PC-9 (cell line): ENCODE measurements around the gene SYK. TPM values are rescaled to one million over a fixed set of nuclear protein-coding genes. Genes with fewer than 3 reads are reported as not detected.

Experiments used
- BruUV-seq: library from RNA; stranded (reverse); fragments of 400-500 nt; replicated peaks from 2 replicates; lab custom pipeline; 2021; lab: Mats Ljungman, UMichigan
- CTCF ChIA-PET: fragments of 300-600 bp; sonication (Branson Sonifier 250); formaldehyde crosslinking; loops from one replicate; lab custom pipeline; 2022; ENCODE audit warnings: antibody characterized with exemption; lab: Charles Lee
- POLR2A ChIA-PET: fragments of 300-600 bp; sonication (Branson Sonifier 250); formaldehyde crosslinking; loops from one replicate; lab custom pipeline; 2022; ENCODE audit warnings: antibody characterized with exemption; ENCODE audit not compliant: unreplicated experiment; lab: Charles Lee
- DNase-seq, 2 experiments: peaks; one replicate each; pipeline versions ENCODE4 v3.0.0 to v3.0.0-alpha.2; 2015 to 2022; ENCODE audit warnings: mixed read lengths in 1 of 2
- H2AFZ ChIP-seq: fragments of 200-600 bp; sonication (generic); 2 replicates; pipeline ENCODE4 v1.8.1; 2017; ENCODE audit warnings: antibody characterized with exemption
- H3F3A ChIP-seq: fragments of 200-600 bp; sonication (generic); 2 replicates; pipeline ENCODE4 v1.8.1; 2017; ENCODE audit warnings: antibody characterized with exemption, mild to moderate bottlenecking, low read depth; ENCODE audit not compliant: insufficient read depth
- H3K27ac ChIP-seq: fragments of 200-600 bp; sonication (generic); 2 replicates; pipeline ENCODE4 v1.6.1; 2016; ENCODE audit warnings: mixed run types
- H3K27me3 ChIP-seq: fragments of 200-600 bp; sonication (generic); 2 replicates; pipeline ENCODE4 v1.6.1; 2016; ENCODE audit warnings: low read depth, mixed run types; ENCODE audit not compliant: insufficient read depth
- H3K36me3 ChIP-seq: fragments of 200-600 bp; sonication (generic); 2 replicates; pipeline ENCODE4 v1.6.1; 2016; ENCODE audit warnings: low read depth, mixed run types
- H3K4me1 ChIP-seq: fragments of 200-600 bp; sonication (generic); replicated peaks from 2 replicates; pipeline ENCODE4 v1.6.1; 2016; ENCODE audit warnings: mixed run types; ENCODE audit not compliant: insufficient read depth
- H3K4me2 ChIP-seq: fragments of 200-600 bp; sonication (generic); 2 replicates; pipeline ENCODE4 v1.6.1; 2017; ENCODE audit warnings: mixed run types
- H3K4me3 ChIP-seq: fragments of 200-600 bp; sonication (generic); 2 replicates; pipeline ENCODE4 v1.6.1; 2016; ENCODE audit warnings: mixed run types
- H3K79me2 ChIP-seq: fragments of 200-600 bp; sonication (generic); 2 replicates; pipeline ENCODE4 v1.6.1; 2017; ENCODE audit warnings: low read depth, mixed run types
- H3K9me2 ChIP-seq: fragments of 200-600 bp; sonication (generic); 2 replicates; pipeline ENCODE4 v1.8.1; 2017; ENCODE audit warnings: mild to moderate bottlenecking; ENCODE audit not compliant: insufficient read depth
- H3K9me3 ChIP-seq: fragments of 200-600 bp; sonication (generic); 2 replicates; pipeline ENCODE4 v1.8.1; 2016; ENCODE audit warnings: low read depth; ENCODE audit not compliant: insufficient read depth
- H4K20me1 ChIP-seq: fragments of 200-600 bp; sonication (generic); 2 replicates; pipeline ENCODE4 v1.8.1; 2017; ENCODE audit not compliant: insufficient read depth
- CTCF ChIP-seq: fragments of 200-600 bp; sonication (generic); conservative IDR thresholded peaks from 2 replicates; pipeline ENCODE4 v1.6.1; 2017; ENCODE audit warnings: mixed run types, antibody characterized with exemption, mild to moderate bottlenecking, moderate library complexity
- EZH2 ChIP-seq: fragments of 200-600 bp; sonication (generic); IDR thresholded peaks from 2 replicates; pipeline ENCODE4 v1.8.0; 2017; ENCODE audit warnings: antibody characterized with exemption, low read depth
- intact Hi-C: fragments of 100-400 bp; cut with micrococcal nuclease; formaldehyde crosslinking; loops from one replicate; pipeline ENCODE4 v1.10.0; 2022; ENCODE audit not compliant: unreplicated experiment
- total RNA-seq: library from RNA; stranded (reverse); gene quantifications from 2 replicates; pipeline ENCODE4 v1.2.3, GENCODE V29; 2021

The SYK gene
- total RNA-seq, 1 experiment from 2014 or later, result 32.1 TPM

- POLR2A ChIA-PET, result no interaction called here
- Histone ChIP-seq H3F3A (no peaks in the 10 kb centered on the region), H3K36me3 (no peaks in the 10 kb centered on the region), H3K4me1 (no peaks in the 10 kb centered on the region), H4K20me1 (no peaks in the 10 kb centered on the region), H2AFZ (no peak overlapping the region), H3K27me3 (no peaks in the 10 kb centered on the region), H3K9me2 (no peaks in the 10 kb centered on the region), H3K4me2 (no peak overlapping the region), H3K27ac (no peak overlapping the region), H3K9me3 (no peaks in the 10 kb centered on the region), H3K4me3 (no peak overlapping the region), H3K79me2 (no peaks in the 10 kb centered on the region)
- no TSS peak for BruUV-seq
- CTCF ChIA-PET, result interaction anchor here (0.6 kb wide), 1 partner anchor 231 kb away, joined by 3 read pairs; no protein-coding TSS in a partner anchor
- TF ChIP-seq CTCF (no peak), EZH2 (no peak)
- intact Hi-C loops, result no loop called here
- DNase-seq, result no peak
These were observed 92.1 kb downstream of the SYK start for GRCh38 chr9:90893706-90894105.

- Histone ChIP-seq H3K79me2 (no peaks in the 10 kb centered on the region), H3K4me1 (no peaks in the 10 kb centered on the region), H4K20me1 (no peaks in the 10 kb centered on the region), H3K27ac (no peak overlapping the region), H2AFZ (no peak overlapping the region), H3K4me3 (no peak overlapping the region), H3F3A (no peaks in the 10 kb centered on the region), H3K36me3 (no peaks in the 10 kb centered on the region), H3K9me3 (no peaks in the 10 kb centered on the region), H3K9me2 (no peaks in the 10 kb centered on the region), H3K4me2 (no peak overlapping the region), H3K27me3 (no peaks in the 10 kb centered on the region)
- no TSS peak for BruUV-seq
- intact Hi-C loops, result no loop called here
- POLR2A ChIA-PET, result no interaction called here
- TF ChIP-seq EZH2 (no peak), CTCF (peak; percentile 71)
- peak in 1 of 2 experiments; percentile 15 for DNase-seq
- CTCF ChIA-PET, result no interaction called here
These were observed 93.5 kb downstream of the SYK start for GRCh38 chr9:90894986-90895687.

- Histone ChIP-seq H4K20me1 (no peaks in the 10 kb centered on the region), H3F3A (no peaks in the 10 kb centered on the region), H2AFZ (no peak overlapping the region), H3K4me1 (no peaks in the 10 kb centered on the region), H3K79me2 (no peaks in the 10 kb centered on the region), H3K27me3 (no peaks in the 10 kb centered on the region), H3K36me3 (no peaks in the 10 kb centered on the region), H3K4me3 (no peak overlapping the region), H3K4me2 (no peak overlapping the region), H3K9me3 (no peaks in the 10 kb centered on the region), H3K27ac (no peak overlapping the region), H3K9me2 (no peaks in the 10 kb centered on the region)
- no peak for DNase-seq
- BruUV-seq, result no TSS peak
- CTCF ChIA-PET, result no interaction called here
- intact Hi-C loops, result no loop called here
- POLR2A ChIA-PET, result no interaction called here
- no peak for TF ChIP-seq CTCF
- TF ChIP-seq EZH2, result no peak
These were observed 94.2 kb downstream of the SYK start for GRCh38 chr9:90895786-90896185.
